ENCODE data around the gene JAG1. TPM values are rescaled to one million over a fixed set of nuclear protein-coding genes. Genes with fewer than 3 reads are reported as not detected.

The JAG1 gene
- 20.0 TPM for total RNA-seq

GRCh38 chr20:10673842-10674683 is at the start of gene JAG1:
Gene JAG1, minus strand, starts transcription at chr20:10673999. Its CDS starts 469 bp downstream, at chr20:10673530.
- DNase-seq (ENCODE audit: low spot score in 2 of 2): peak; percentile 97 to 98
- FAIRE-seq: no peak

- no peak for FAIRE-seq
- no peak for DNase-seq (ENCODE audit: low spot score in 2 of 2)
These were observed 48.2 kb upstream of the JAG1 start for GRCh38 chr20:10721976-10722375.

GRCh38 chr20:10721137-10721896 is 47.5 kb upstream of the JAG1 start:
- FAIRE-seq: no peak
- no peak for DNase-seq (ENCODE audit: low spot score in 2 of 2)

GRCh38 chr20:10720565-10720964 is 46.8 kb upstream of the JAG1 start:
- FAIRE-seq: no peak
- DNase-seq (ENCODE audit: low spot score in 2 of 2): no peak

- DNase-seq (ENCODE audit: low spot score in 2 of 2): no peak
- FAIRE-seq: no peak
These were observed 46.1 kb upstream of the JAG1 start for GRCh38 chr20:10719740-10720385.

- FAIRE-seq: no peak
- DNase-seq (ENCODE audit: low spot score in 2 of 2): no peak
These were observed 44.9 kb upstream of the JAG1 start for GRCh38 chr20:10718661-10719060.

GRCh38 chr20:10716855-10717254 is 43.1 kb upstream of the JAG1 start:
- FAIRE-seq: no peak
- DNase-seq (ENCODE audit: low spot score in 2 of 2): no peak

GRCh38 chr20:10715035-10715434 is 41.2 kb upstream of the JAG1 start:
- FAIRE-seq (no peak), DNase-seq (ENCODE audit: low spot score in 2 of 2) (no peak)

- FAIRE-seq (no peak), DNase-seq (ENCODE audit: low spot score in 2 of 2) (no peak)
These were observed 40.6 kb upstream of the JAG1 start for GRCh38 chr20:10714236-10714975.

GRCh38 chr20:10713161-10713560 is 39.4 kb upstream of the JAG1 start:
- DNase-seq (ENCODE audit: low spot score in 2 of 2) (no peak), FAIRE-seq (no peak)

GRCh38 chr20:10711903-10712451 is 38.2 kb upstream of the JAG1 start:
- no peak for DNase-seq (ENCODE audit: low spot score in 2 of 2)
- no peak for FAIRE-seq

GRCh38 chr20:10710991-10711775 is 37.4 kb upstream of the JAG1 start:
- DNase-seq (ENCODE audit: low spot score in 2 of 2): no peak
- no peak for FAIRE-seq

- FAIRE-seq: no peak
These were observed 36.1 kb upstream of the JAG1 start for GRCh38 chr20:10709916-10710315.

GRCh38 chr20:10708351-10709185 is 34.8 kb upstream of the JAG1 start:
- DNase-seq (ENCODE audit: low spot score in 2 of 2) (no peak), FAIRE-seq (no peak)

More at GRCh38 chr20:10709916-10710315, 36.1 kb upstream of the JAG1 start:
- no peak for DNase-seq (ENCODE audit: low spot score in 2 of 2)

- FAIRE-seq (no peak), DNase-seq (ENCODE audit: low spot score in 2 of 2) (no peak)
These were observed 34.0 kb upstream of the JAG1 start for GRCh38 chr20:10707791-10708190.

GRCh38 chr20:10707068-10707467 is 33.3 kb upstream of the JAG1 start:
- FAIRE-seq (no peak), DNase-seq (ENCODE audit: low spot score in 2 of 2) (no peak)

- no peak for DNase-seq (ENCODE audit: low spot score in 2 of 2)
- no peak for FAIRE-seq
These were observed 32.6 kb upstream of the JAG1 start for GRCh38 chr20:10706460-10706811.

GRCh38 chr20:10705801-10706459 is 32.1 kb upstream of the JAG1 start:
- DNase-seq (ENCODE audit: low spot score in 2 of 2) (no peak), FAIRE-seq (no peak)

Data from frontal cortex (tissue), 4 donors.